Omental fat pad (tissue), 4 donors: ENCODE data around the gene TMEM72. TPM values are rescaled to one million over a fixed set of nuclear protein-coding genes. Genes with fewer than 3 reads are reported as not detected.

Experiments
- ATAC-seq: fragments of 150-250 bp; one replicate; pipeline ENCODE4 v1.9.1; 2016; ENCODE audit warnings: mild to moderate bottlenecking, moderate library complexity; ENCODE audit not compliant: low FRiP score
- DNase-seq: peaks from one replicate; pipeline ENCODE4 v3.0.0-alpha.2; 2019; ENCODE audit warnings: low spot score
- total RNA-seq, 4 donors: library from RNA; depleted of rRNA; stranded (reverse); fragments of >200 nt; gene quantifications; one replicate each; pipeline ENCODE4 v1.1.0, GENCODE V29; 2016
- TF ChIP-seq, protein P1 (sequence below), 3 donors: fragments of 450-650 bp; IDR thresholded peaks; one replicate each; pipeline ENCODE4 v1.5.1; 2016 to 2017; ENCODE audit warnings: antibody characterized with exemption in 3 of 3, mild to moderate bottlenecking in 3 of 3, moderate library complexity in 2 of 3

Gene TMEM72
- total RNA-seq, 4 donors from 2014 or later, result not detected

- TF ChIP-seq, protein P1, sequence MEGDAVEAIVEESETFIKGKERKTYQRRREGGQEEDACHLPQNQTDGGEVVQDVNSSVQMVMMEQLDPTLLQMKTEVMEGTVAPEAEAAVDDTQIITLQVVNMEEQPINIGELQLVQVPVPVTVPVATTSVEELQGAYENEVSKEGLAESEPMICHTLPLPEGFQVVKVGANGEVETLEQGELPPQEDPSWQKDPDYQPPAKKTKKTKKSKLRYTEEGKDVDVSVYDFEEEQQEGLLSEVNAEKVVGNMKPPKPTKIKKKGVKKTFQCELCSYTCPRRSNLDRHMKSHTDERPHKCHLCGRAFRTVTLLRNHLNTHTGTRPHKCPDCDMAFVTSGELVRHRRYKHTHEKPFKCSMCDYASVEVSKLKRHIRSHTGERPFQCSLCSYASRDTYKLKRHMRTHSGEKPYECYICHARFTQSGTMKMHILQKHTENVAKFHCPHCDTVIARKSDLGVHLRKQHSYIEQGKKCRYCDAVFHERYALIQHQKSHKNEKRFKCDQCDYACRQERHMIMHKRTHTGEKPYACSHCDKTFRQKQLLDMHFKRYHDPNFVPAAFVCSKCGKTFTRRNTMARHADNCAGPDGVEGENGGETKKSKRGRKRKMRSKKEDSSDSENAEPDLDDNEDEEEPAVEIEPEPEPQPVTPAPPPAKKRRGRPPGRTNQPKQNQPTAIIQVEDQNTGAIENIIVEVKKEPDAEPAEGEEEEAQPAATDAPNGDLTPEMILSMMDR (IDR thresholded peaks at IDR 0.05), result no peak
- ATAC-seq, result no peak
- DNase-seq, result no peak
Measured at GRCh38 chr10:44908066-44908749, 2.9 kb upstream of the TMEM72 start.

DNA sequence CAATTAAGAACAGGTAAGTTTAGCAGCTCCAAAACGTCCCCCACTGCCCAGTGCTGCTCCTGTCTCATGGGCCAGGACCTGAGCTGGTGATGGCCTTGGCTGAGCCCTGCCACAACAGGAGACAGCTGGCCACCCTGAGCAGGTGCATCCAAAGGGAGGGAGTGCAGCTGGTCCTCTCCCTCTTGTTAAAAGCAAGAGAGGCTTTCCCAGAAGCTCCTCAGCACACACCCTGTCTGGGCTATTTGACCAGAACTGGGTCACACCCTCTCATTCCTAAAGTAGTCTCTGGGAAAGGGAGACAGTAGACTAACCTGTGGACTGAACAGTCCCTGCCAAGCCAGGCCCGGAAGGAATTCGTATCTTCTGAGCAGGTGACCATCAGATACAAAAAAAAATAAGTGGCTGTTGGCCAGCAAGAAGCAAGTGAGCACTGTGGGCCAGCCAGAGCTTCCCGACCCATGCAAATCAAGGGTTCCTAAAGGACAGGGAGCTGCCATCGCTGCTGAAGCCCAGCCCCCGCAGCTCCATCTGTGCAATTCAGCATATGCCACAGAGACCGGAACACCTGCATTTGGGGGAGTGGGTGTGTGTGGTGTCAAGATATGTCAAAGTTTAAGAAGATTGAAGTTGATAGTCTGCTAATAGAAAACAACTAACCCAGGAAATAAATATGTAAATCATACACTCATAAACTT lies 2.1 kb upstream of the TMEM72 start:
- TF ChIP-seq, protein P1 (IDR thresholded peaks at IDR 0.05), result no peak
- ATAC-seq, result no peak
- DNase-seq, result no peak

- TF ChIP-seq, protein P1 (IDR thresholded peaks at IDR 0.05), result no peak
- DNase-seq (no peak), ATAC-seq (no peak)
Measured at GRCh38 chr10:44909910-44910309, 1.2 kb upstream of the TMEM72 start.

- no peak for DNase-seq
- TF ChIP-seq, protein P1 (IDR thresholded peaks at IDR 0.05), result no peak
- ATAC-seq, result no peak
Measured at GRCh38 chr10:44910602-44911001, 535 bp upstream of the TMEM72 start.

- DNase-seq (no peak), ATAC-seq (no peak)
- TF ChIP-seq, protein P1 (IDR thresholded peaks at IDR 0.05), result no peak
Measured at GRCh38 chr10:44911951-44912350, 814 bp downstream of the TMEM72 start.

DNA sequence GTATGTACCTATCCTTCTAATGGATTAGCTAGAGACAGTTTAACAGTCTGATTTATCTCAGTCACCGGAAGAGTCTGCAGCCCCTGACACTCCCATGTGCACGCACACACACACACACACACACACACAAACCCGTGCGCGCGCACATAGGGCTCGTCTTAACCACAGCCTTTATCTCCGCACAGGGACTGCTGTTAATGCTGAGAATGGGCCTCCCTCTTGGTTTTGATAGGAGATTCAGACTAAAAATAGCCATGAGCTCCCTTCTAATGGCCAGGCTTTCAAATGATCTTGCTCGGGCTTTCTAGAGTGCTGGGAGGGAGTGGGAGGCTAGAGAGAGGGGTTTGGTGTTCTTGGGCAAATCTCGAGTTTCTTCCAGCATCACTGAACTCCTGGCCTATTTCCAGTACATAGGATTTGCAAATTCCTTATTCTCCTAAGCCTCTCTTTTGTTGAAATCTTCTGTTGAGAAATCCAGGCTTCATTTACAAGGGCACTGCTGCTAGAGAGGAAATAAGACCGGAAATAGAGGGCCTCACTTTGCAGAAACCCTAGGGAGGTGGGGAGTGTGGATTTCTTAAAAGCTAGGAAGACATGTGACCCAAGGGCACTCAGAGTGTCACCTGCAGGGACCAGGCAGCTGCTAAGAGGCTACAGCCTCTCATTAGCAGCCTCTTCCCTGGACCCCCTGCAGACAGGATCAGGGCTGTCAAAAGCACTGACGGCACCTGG lies 2.4 kb downstream of the TMEM72 start:
- ATAC-seq (no peak), DNase-seq (no peak)
- TF ChIP-seq, protein P1 (IDR thresholded peaks at IDR 0.05), result no peak
